ENCODE results near the gene SLC5A1.
"Not testable (repeated sequence)": the region's sequence is repeated elsewhere in the genome, so short reads cannot be mapped to it uniquely, and the experiment has no call there.

SLC5A1 gene

DNA sequence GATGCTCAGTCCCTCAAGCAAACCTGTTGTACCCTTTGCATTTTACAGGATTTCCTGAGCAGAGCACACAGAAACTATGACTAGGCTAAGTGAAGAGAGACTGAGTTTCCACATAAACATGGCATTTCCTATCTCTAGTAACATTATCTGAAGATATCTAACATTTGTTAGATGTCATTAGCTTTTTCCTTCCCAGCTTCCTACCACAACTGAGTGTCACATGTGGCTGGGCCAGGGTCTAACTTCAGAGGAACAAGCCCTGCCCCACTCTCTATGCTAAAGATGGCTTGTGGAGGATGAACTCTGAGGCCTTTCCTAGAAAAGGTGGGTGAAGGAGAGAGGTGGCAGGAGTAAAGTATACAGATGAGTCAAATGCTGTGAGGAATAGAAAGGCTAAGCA, 99.5 kb downstream of the SLC5A1 start:
- no peak overlapping the region for H3K4me3 ChIP-seq (ENCODE audit: low read depth, low read length)
- no peaks in the 10 kb centered on the region for H3K27me3 ChIP-seq (replicated peaks)
- no peak overlapping the region for H3K27ac ChIP-seq
- no peak for DNase-seq
- in situ Hi-C loops (cut with HindIII; ENCODE audit: low pct_ligation_motif_present, low sequenced_read_pairs): no loop called here
- TF ChIP-seq, protein P1, sequence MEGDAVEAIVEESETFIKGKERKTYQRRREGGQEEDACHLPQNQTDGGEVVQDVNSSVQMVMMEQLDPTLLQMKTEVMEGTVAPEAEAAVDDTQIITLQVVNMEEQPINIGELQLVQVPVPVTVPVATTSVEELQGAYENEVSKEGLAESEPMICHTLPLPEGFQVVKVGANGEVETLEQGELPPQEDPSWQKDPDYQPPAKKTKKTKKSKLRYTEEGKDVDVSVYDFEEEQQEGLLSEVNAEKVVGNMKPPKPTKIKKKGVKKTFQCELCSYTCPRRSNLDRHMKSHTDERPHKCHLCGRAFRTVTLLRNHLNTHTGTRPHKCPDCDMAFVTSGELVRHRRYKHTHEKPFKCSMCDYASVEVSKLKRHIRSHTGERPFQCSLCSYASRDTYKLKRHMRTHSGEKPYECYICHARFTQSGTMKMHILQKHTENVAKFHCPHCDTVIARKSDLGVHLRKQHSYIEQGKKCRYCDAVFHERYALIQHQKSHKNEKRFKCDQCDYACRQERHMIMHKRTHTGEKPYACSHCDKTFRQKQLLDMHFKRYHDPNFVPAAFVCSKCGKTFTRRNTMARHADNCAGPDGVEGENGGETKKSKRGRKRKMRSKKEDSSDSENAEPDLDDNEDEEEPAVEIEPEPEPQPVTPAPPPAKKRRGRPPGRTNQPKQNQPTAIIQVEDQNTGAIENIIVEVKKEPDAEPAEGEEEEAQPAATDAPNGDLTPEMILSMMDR (IDR thresholded peaks at IDR 0.05; ENCODE audit: low read depth, low read length, missing control alignments): no peak
- H3K36me3 ChIP-seq (replicated peaks): no peaks in the 10 kb centered on the region

GRCh38 chr22:32144496-32145274, 101.6 kb downstream of the SLC5A1 start:
- in situ Hi-C loops (cut with HindIII; ENCODE audit: low pct_ligation_motif_present, low sequenced_read_pairs): no loop called here
- H3K4me3 ChIP-seq (ENCODE audit: low read depth, low read length): no peak overlapping the region
- no peaks in the 10 kb centered on the region for H3K27me3 ChIP-seq (replicated peaks)
- TF ChIP-seq, protein P1 (IDR thresholded peaks at IDR 0.05; ENCODE audit: low read depth, low read length, missing control alignments): no peak
- DNase-seq: no peak
- H3K27ac ChIP-seq: no peak overlapping the region
- no peaks in the 10 kb centered on the region for H3K36me3 ChIP-seq (replicated peaks)

GRCh38 chr22:32147128-32147527, 104.1 kb downstream of the SLC5A1 start:
- H3K27me3 ChIP-seq (replicated peaks); H3K4me3 ChIP-seq (ENCODE audit: low read depth, low read length); DNase-seq; H3K27ac ChIP-seq; H3K36me3 ChIP-seq (replicated peaks); in situ Hi-C loops (cut with HindIII; ENCODE audit: low pct_ligation_motif_present, low sequenced_read_pairs): not testable (repeated sequence)

DNA sequence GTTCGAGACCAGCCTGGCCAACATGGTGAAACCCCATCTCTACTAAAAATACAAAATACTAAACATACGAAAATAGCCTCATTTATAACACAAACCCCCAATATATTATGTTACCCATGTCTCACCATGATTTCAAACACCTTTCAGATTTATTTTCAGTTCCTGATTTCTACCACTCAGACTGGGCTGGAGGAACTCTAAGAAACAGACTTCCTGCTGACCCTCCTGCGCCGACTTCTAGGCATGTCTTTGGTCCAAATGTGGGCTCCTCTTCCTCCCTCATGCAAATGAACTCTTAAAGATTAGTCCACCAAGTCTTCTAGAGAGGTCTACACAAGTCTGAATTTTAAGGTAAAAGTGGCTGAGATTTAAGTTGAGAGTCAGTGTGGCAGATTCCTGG, 105.3 kb downstream of the SLC5A1 start:
- H3K27me3 ChIP-seq (replicated peaks); H3K36me3 ChIP-seq (replicated peaks); DNase-seq; H3K4me3 ChIP-seq (ENCODE audit: low read depth, low read length); H3K27ac ChIP-seq; in situ Hi-C loops (cut with HindIII; ENCODE audit: low pct_ligation_motif_present, low sequenced_read_pairs): not testable (repeated sequence)

DNA sequence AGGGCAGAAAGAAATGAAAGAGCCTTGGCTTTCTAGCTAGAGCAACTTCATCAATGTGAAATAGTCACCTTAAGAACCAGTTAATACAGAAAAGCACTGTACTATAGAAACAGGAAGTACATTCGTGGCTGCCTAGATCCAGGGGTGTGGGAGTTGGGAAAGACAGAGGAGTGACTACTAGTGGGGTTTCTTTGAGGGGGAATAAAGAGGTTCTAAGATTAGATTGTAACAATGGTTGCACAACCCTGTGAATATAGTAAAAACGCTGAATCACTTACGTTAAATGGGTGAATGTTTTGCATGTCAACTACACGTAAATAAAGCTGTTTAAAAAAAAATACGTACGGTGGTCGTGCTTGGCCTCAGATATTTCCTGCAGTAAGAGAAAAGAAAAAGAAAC, 107.6 kb downstream of the SLC5A1 start:
- in situ Hi-C loops (cut with HindIII; ENCODE audit: low pct_ligation_motif_present, low sequenced_read_pairs); H3K27me3 ChIP-seq (replicated peaks); H3K36me3 ChIP-seq (replicated peaks); H3K27ac ChIP-seq; DNase-seq; H3K4me3 ChIP-seq (ENCODE audit: low read depth, low read length): not testable (repeated sequence)

DNA sequence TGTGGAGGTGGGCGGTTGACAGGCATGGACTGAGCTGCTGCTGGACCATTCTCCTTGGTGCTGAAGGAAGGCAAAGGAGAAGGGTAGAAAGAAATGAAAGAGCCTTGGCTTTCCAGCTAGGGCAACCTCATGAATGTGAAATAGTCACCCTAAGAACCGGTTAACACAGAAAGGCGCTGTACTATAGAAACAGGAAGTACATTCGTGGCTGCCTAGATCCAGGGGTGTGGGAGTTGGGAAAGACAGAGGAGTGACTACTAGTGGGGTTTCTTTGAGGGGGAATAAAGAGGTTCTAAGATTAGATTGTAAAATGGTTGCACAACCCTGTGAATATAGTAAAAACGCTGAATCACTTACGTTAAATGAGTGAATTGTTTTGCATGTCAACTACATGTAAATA, 108.6 kb downstream of the SLC5A1 start:
- DNase-seq; in situ Hi-C loops (cut with HindIII; ENCODE audit: low pct_ligation_motif_present, low sequenced_read_pairs); H3K27me3 ChIP-seq (replicated peaks); H3K4me3 ChIP-seq (ENCODE audit: low read depth, low read length); H3K27ac ChIP-seq; H3K36me3 ChIP-seq (replicated peaks): not testable (repeated sequence)

GRCh38 chr22:32154727-32155126, 111.7 kb downstream of the SLC5A1 start:
- H3K36me3 ChIP-seq (replicated peaks); DNase-seq; H3K27me3 ChIP-seq (replicated peaks); H3K4me3 ChIP-seq (ENCODE audit: low read depth, low read length); H3K27ac ChIP-seq; in situ Hi-C loops (cut with HindIII; ENCODE audit: low pct_ligation_motif_present, low sequenced_read_pairs): not testable (repeated sequence)

- H3K36me3 ChIP-seq (replicated peaks); DNase-seq; H3K27me3 ChIP-seq (replicated peaks); in situ Hi-C loops (cut with HindIII; ENCODE audit: low pct_ligation_motif_present, low sequenced_read_pairs); H3K4me3 ChIP-seq (ENCODE audit: low read depth, low read length); H3K27ac ChIP-seq: not testable (repeated sequence)
These were observed 114.6 kb downstream of the SLC5A1 start for GRCh38 chr22:32157632-32158031.
